ENCODE results near the gene CACNG6.

DNA sequence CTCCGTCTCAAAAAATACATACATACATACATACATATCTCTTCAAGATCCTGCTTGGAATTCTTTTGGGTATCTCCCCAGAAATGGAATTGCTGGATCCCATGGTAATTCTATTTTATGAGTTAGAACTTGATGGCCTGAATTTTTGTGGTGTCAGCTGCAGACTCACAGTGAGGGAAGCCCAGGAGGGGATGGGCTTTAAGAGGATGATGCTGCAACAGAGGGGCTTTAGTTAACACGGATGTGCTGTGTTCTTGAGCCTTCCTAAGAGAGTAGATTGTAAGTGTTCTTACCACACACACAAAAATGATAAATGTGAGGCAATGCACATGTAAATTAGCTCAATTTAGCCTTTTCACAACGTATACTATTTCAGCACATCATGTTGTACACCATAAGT is 31.8 kb downstream of the CACNG6 start:
- TF ChIP-seq EZH2phosphoT487 (IDR thresholded peaks at IDR 0.05; ENCODE audit: insufficient read depth, low read depth) (no peak), EZH2 (IDR thresholded peaks at IDR 0.05; ENCODE audit: insufficient read depth, poor library complexity, severe bottlenecking) (no peak)
